ENCODE results near the gene ADAMTSL4.
A peak's percentile ranks its signal among the peaks of the same experiment; 100 is the strongest.
"Not testable (repeated sequence)": the region's sequence is repeated elsewhere in the genome, so short reads cannot be mapped to it uniquely, and the experiment has no call there.

Gene ADAMTSL4

GRCh38 chr1:150555971-150556865 is 7.0 kb downstream of the ADAMTSL4 start:
- DNase-seq, result no peak

DNA sequence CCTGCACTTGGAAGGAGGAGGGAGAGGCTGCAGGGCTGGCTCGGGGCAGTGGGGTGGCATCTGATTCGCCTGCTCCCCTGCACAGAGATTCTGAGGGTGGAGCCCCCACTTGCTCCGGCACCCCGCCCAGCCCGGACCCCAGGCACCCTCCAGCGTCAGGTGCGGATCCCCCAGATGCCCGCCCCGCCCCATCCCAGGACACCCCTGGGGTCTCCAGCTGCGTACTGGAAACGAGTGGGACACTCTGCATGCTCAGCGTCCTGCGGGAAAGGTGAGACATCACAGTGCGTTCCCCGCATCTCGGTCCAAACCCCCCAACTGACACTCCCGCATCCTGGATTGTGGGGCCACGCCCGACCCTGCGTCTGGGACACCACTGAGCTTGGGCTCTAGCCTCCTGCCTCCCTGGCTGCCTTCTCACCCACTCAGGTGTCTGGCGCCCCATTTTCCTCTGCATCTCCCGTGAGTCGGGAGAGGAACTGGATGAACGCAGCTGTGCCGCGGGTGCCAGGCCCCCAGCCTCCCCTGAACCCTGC is 7.9 kb downstream of the ADAMTSL4 start:
- DNase-seq, result no peak

DNA sequence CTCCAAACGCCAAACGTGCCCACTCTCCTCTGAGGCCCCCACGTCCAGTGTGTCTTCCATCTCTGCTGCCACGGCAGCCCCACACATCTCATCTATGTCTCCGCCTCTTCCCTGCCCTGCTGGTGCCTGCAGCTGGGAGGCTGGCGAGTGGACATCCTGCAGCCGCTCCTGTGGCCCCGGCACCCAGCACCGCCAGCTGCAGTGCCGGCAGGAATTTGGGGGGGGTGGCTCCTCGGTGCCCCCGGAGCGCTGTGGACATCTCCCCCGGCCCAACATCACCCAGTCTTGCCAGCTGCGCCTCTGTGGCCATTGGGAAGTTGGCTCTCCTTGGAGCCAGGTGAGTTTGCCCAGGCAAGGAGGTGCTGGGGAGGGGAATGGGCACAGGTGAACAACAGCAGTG is 8.6 kb downstream of the ADAMTSL4 start:
- no peak for DNase-seq

DNA sequence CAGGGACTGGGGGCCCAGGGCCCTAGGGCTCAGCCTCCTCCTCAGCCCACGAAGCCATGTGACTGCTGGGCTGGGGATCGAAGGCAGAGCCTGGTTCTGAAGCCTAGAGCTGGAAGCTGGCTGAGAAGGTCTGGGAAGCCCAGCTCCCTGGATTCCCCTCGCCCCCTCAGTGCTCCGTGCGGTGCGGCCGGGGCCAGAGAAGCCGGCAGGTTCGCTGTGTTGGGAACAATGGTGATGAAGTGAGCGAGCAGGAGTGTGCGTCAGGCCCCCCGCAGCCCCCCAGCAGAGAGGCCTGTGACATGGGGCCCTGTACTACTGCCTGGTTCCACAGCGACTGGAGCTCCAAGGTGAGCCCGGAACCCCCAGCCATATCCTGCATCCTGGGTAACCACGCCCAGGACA is 9.1 kb downstream of the ADAMTSL4 start:
- DNase-seq, result no peak

DNA sequence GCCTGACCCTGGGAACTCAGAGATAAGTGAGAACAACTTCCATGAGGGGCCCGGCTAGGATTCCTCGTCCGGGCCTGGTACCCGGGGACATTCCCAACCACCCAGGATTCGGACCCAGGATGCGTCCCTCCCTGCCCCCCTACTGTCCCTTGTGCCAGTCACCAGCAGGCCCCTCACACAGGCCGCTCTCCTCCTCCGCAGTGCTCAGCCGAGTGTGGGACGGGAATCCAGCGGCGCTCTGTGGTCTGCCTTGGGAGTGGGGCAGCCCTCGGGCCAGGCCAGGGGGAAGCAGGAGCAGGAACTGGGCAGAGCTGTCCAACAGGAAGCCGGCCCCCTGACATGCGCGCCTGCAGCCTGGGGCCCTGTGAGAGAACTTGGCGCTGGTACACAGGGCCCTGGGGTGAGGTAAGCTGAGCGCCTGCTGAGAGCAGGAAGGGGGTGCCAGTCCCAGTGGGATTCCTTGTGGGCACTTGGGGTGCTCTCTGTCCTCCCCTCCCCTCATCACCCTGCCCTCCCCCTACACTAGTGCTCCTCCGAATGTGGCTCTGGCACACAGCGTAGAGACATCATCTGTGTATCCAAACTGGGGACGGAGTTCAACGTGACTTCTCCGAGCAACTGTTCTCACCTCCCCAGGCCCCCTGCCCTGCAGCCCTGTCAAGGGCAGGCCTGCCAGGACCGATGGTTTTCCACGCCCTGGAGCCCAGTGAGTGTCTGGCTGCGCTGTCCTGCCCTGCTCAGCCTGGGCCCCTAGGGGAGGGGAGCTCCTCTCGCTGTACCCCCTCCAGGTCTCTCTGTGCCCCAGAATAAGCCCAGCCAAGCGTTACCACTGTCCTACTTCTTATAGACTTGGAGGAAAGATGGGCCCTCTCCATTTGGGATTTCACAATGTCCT is 9.8 kb downstream of the ADAMTSL4 start:
- no peak for DNase-seq

DNA sequence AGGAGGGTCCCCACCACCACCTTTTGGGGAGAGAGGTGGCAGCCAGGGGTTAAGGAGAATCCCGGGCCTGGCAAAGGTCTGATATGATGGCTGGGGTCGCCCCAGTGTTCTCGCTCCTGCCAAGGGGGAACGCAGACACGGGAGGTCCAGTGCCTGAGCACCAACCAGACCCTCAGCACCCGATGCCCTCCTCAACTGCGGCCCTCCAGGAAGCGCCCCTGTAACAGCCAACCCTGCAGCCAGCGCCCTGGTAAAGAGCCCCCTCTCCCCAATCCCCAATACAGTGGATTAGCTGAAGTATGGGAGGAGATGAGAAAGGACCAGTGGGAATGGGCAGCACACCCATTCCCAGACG is 10.4 kb downstream of the ADAMTSL4 start:
- no peak for DNase-seq

- peak; percentile 71 for DNase-seq
Measured at GRCh38 chr1:150560011-150560438, 10.8 kb downstream of the ADAMTSL4 start.

DNA sequence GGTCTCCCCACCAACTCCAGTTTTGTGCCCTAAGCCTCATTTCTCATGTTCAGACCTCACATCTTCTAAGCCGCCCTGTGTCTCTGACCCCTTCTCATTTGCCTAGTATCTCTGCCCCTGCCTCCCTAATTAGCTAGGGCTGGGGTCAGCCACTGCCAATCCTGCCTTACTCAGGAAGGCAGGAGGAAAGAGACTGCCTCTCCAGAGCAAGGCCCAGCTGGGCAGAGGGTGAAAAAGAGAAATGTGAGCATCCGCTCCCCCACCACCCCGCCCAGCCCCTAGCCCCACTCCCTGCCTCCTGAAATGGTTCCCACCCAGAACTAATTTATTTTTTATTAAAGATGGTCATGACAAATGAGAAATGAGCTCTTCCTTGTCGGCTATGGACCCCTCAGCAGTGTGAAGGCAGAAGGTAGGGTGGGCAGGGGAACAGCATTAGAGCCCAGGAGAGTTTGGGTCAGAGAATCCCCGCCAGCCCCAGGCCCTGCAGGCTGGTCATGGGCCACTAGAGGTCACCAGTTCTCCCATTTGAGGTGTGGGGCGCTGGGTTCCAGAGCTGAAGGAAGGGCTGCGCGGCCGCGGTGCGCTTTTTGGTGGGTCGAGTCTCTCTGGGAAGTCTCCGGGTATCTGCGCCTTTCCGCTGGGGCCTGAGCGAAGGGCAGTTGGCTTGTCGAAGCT is 11.5 kb downstream of the ADAMTSL4 start:
- peak; percentile 63 for DNase-seq

- peak; percentile 37 for DNase-seq
Measured at GRCh38 chr1:150561254-150561973, 12.2 kb downstream of the ADAMTSL4 start.

DNA sequence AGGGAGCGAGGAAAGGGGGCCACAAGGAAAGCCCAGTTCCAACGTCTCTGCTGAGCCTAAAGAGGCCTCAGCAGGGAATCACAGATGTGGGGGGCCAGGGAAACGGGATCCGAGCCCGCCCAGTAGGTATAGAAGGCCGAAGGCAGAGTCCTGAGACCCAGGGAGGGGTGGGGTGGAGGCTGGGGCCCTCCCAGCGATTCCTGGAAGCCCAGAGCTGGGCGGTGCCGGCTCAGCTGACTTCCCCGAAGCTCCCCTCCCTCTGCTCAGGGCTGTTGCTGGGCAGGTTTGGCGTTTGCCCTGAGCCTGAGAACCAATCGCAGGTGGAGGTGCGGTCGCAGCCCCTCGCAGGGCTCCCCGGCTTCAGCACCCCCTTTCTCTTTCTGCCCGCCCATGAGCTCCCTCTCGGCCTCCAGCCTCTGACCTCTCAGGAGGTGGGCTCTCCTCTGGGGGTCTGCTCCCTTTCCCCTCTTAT is 12.8 kb downstream of the ADAMTSL4 start:
- peak; percentile 63 for DNase-seq

- peak; percentile 51 for DNase-seq
Measured at GRCh38 chr1:150562446-150563339, 13.5 kb downstream of the ADAMTSL4 start.

DNA sequence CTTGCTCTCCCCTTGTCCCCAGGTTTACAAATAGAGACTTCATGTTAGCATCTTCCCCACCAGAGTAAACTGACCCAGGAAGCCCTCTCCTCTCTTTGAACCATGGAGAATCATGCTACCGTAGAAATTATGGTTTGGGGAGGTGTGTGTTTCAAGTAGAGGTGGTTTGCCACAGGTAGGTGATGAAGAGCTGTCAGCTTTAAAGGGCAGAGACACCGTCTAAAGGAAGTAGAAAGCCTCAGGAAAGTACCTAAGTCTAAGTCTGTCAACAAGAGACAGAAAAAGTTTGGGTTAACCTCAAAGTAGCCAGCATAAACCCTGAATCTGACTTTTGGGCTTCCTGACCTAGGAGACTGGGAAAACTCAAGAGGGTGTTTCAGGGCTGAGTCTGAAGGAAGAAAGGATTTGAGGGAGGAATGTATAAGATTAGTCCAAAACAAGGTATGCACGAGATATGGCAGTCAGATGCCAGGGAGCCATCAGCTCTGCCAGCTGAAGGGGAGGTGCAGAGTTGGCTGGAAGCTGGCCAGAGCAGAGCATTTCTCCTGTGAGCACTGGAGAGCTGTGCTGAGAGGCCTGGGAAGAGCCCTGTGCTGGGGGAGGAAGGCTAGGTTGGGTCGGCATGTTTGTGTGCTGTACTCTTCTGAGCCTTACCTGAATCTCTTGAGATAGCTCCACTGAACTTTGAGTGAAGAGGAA is 14.3 kb downstream of the ADAMTSL4 start:
- DNase-seq, result no peak

- no peak for DNase-seq
Measured at GRCh38 chr1:150564051-150564991, 15.1 kb downstream of the ADAMTSL4 start.

DNA sequence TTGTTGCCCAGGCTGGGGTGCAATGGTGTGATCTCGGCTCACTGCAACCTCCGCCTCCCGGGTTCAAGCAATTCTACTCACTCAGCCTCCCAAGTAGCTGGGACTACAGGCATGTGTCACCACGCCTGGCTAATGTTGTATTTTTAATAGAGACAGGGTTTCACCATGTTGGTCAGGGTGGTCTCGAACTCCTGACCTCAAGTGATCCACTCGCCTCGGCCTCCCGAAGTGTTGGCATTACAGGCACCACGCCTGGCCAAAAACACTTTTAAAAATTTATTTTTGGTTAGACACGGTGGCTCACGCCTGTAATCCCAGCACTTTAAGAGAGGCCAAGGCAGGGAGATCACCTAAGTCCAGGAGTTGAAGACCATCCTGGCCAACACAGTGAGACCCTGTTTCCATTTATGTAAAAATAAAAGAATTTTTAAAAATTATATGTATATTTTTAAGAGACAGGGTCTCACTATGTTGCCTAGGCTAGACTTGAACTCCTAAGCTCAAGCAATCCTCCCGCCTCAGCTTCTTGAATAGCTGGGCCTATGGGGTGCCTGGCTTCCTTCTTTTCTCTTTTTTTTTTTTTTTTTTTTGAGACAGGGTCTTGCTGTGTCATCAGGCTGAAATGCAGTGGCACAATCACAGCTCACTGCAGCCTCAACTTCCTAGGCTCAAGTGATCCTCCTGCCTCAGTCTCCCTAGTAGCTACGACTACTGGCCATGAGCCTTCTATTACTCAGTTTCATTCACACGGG is 16.2 kb downstream of the ADAMTSL4 start:
- not testable (repeated sequence) for DNase-seq

DNA sequence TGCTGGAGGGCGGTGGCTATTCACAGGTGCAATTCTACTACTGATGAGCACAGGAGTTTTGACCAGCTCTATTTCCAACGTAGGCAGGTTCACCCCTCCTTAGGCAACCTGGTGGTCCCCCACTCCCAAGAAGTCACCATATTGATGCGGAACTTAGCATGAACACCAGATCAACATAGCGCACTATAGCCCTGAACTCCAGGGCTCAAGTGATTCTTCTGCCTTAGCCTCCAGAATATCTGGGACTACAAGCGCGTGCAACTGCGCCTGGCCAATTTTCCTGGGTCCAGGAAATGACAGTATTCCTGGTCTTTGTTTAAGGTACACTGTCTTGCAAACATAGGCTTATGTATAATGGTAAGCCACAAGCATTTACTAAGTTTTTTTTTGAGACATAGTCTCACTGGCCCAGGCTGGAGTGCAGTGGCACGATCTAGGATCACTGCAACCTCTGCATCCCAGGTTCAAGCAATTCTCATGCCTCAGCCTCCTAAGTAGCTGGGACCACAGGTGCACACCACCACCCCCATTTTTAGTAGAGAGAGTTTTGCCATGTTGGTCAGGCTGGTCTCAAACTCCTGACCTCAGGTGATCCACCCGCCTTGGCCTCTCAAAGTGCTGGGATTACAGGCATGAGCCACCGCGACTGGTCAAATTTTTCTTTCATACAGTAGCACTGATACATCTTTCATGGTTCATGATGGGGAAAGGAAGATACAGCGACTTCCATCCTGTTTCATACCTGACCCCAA is 17.6 kb downstream of the ADAMTSL4 start:
- no peak for DNase-seq

- DNase-seq, result no peak
Measured at GRCh38 chr1:150567341-150567716, 18.1 kb downstream of the ADAMTSL4 start.

All from T-helper 9 cell (primary cell).